GM12875 (cell line): ENCODE measurements around the gene FZD8.
A peak's percentile ranks its signal among the peaks of the same experiment; 100 is the strongest.

Experiments used
- H3K4me3 ChIP-seq: one replicate; pipeline ENCODE4 v1.5.1; 2011; ENCODE audit warnings: low read depth, low read length, control low read depth
- CTCF ChIP-seq: IDR thresholded peaks from 2 replicates; pipeline ENCODE4 v1.5.1; 2011; ENCODE audit warnings: low read depth, mild to moderate bottlenecking, control low read depth, inconsistent platforms, low read length, moderate library complexity, borderline replicate concordance; ENCODE audit not compliant: insufficient read depth

The FZD8 gene

GRCh38 chr10:35606430-35606829, 35.7 kb downstream of the FZD8 start:
- H3K4me3 ChIP-seq = no peak overlapping the region
- no peak for TF ChIP-seq CTCF

- TF ChIP-seq CTCF = no peak
- H3K4me3 ChIP-seq = no peak within 1 kb of the TSS
Measured at GRCh38 chr10:35605191-35605590, 36.9 kb downstream of the FZD8 start, which contains the start of gene GJD4. Gene GJD4, plus strand, starts transcription at chr10:35605341. Its CDS starts 227 bp downstream, at chr10:35605568.

GRCh38 chr10:35600193-35600592, 41.9 kb downstream of the FZD8 start:
- TF ChIP-seq CTCF = 0 out of 2 replicates have a peak, but pooled peaks have one; percentile 8
- no peak overlapping the region for H3K4me3 ChIP-seq

GRCh38 chr10:35598379-35598778, 43.7 kb downstream of the FZD8 start:
- no peak for TF ChIP-seq CTCF

GRCh38 chr10:35595106-35595505, 47.0 kb downstream of the FZD8 start:
- TF ChIP-seq CTCF = no peak
- H3K4me3 ChIP-seq = no peak overlapping the region

More at GRCh38 chr10:35598379-35598778, 43.7 kb downstream of the FZD8 start:
- H3K4me3 ChIP-seq = no peak overlapping the region

- H3K4me3 ChIP-seq = no peak overlapping the region
- no peak for TF ChIP-seq CTCF
Measured at GRCh38 chr10:35594115-35595079, 47.7 kb downstream of the FZD8 start.

GRCh38 chr10:35592441-35592840, 49.7 kb downstream of the FZD8 start:
- H3K4me3 ChIP-seq = no peak overlapping the region
- no peak for TF ChIP-seq CTCF
